HepG2 (cell line): ENCODE measurements around the gene GOLGB1. TPM values are rescaled to one million over a fixed set of nuclear protein-coding genes. Genes with fewer than 3 reads are reported as not detected.

Source experiments
- ATAC-seq: fragments of 200-7000 bp; cut with Tn5 transposase; 3 replicates; pipeline ENCODE4 v1.9.1; 2020; ENCODE audit warnings: mild to moderate bottlenecking, moderate library complexity
- BruUV-seq: library from RNA; stranded (reverse); fragments of 400-500 nt; replicated peaks from 2 replicates; lab custom pipeline; 2021; lab: Mats Ljungman, UMichigan
- CTCF ChIA-PET: fragments of 300-600 bp; formaldehyde crosslinking; extraction: SDS; loops from one replicate; lab custom pipeline; 2021; ENCODE audit warnings: low total read pairs, inconsistent platforms, low intra/inter-chr PET ratio; lab: Yijun Ruan, JAX
- POLR2A ChIA-PET: fragments of 350-600 bp; sonication (Branson Sonifier 250); formaldehyde crosslinking; loops from one replicate; lab custom pipeline; 2020; ENCODE audit warnings: antibody characterized with exemption, inconsistent platforms; lab: Yijun Ruan, JAX
- DNase-seq: peaks from one replicate; pipeline ENCODE4 v3.0.0-alpha.2; 2015; ENCODE audit warnings: low spot score
- FAIRE-seq: peaks from 3 replicates; lab custom pipeline; 2011; peaks lifted over from hg19 to GRCh38; lab: Jason Lieb, UNC
- H2AFZ ChIP-seq: one replicate; pipeline ENCODE4 v1.6.1; 2011; ENCODE audit warnings: low read length, inconsistent platforms
- H3K27ac ChIP-seq: fragments of 300-600 bp; 3 replicates; pipeline ENCODE4 v1.8.0; 2011; ENCODE audit warnings: mixed run types, mild to moderate bottlenecking, mixed read lengths, low read length, inconsistent platforms; ENCODE audit not compliant: insufficient read depth; ENCODE audit errors: extremely low read length
- H3K27me3 ChIP-seq, 2 experiments: fragments of 200-600 bp in 1 of 2; 2 replicates in 1 of 2; 3 replicates in 1 of 2; pipeline versions ENCODE4 v1.6.0 to v1.8.0; 2011; ENCODE audit warnings: low read length in 2 of 2, mild to moderate bottlenecking in 2 of 2, moderate library complexity in 2 of 2, inconsistent platforms in 1 of 2; ENCODE audit not compliant: insufficient read depth in 2 of 2, control insufficient read depth in 1 of 2
- H3K36me3 ChIP-seq, 2 experiments: fragments of 200-600 bp in 1 of 2; replicated peaks in 1 of 2; 2 replicates in 1 of 2; 3 replicates in 1 of 2; pipeline versions ENCODE4 v1.5.1 to v1.8.0; 2011; ENCODE audit warnings: low read length in 2 of 2, inconsistent platforms in 1 of 2; ENCODE audit not compliant: insufficient read depth in 2 of 2, control insufficient read depth in 1 of 2
- H3K4me1 ChIP-seq: 2 replicates; pipeline ENCODE4 v1.5.1; 2012; ENCODE audit warnings: low read length, inconsistent platforms; ENCODE audit not compliant: insufficient read depth
- H3K4me2 ChIP-seq: 2 replicates; pipeline ENCODE4 v1.6.0; 2011; ENCODE audit warnings: low read depth, low read length, inconsistent platforms
- H3K4me3 ChIP-seq, 3 experiments: fragments of 200-600 bp in 1 of 3; sonication (generic), shearing (Covaris generic) in 1 of 3; replicated peaks in 1 of 3; 2 replicates each; pipeline ENCODE4 v1.5.1; 2011 to 2016; ENCODE audit warnings: low read length in 3 of 3, inconsistent platforms in 2 of 3, low read depth in 2 of 3, mild to moderate bottlenecking in 2 of 3, control low read depth in 1 of 3, mixed read lengths in 1 of 3; ENCODE audit not compliant: insufficient read depth in 1 of 3
- H3K79me2 ChIP-seq: one replicate; pipeline ENCODE4 v1.6.1; 2011; ENCODE audit warnings: low read length, inconsistent platforms; ENCODE audit not compliant: insufficient read depth
- H3K9ac ChIP-seq: 2 replicates; pipeline ENCODE4 v1.6.0; 2011; ENCODE audit warnings: mild to moderate bottlenecking, low read depth, low read length, inconsistent platforms; ENCODE audit not compliant: insufficient read depth
- H3K9me3 ChIP-seq: 2 replicates; pipeline ENCODE4 v1.5.1; 2012; ENCODE audit warnings: mild to moderate bottlenecking, low read length
- H4K20me1 ChIP-seq: 2 replicates; pipeline ENCODE4 v1.6.0; 2011; ENCODE audit warnings: inconsistent platforms, mild to moderate bottlenecking, low read length, moderate library complexity; ENCODE audit not compliant: insufficient read depth
- ARNT2 ChIP-seq: sonication (generic); formaldehyde crosslinking; IDR thresholded peaks from 2 replicates; pipeline ENCODE4 v1.8.0; 2022; ENCODE audit warnings: mild to moderate bottlenecking, low read depth, missing genetic modification reagents, moderate library complexity
- ELF3 ChIP-seq: IDR thresholded peaks from 2 replicates; pipeline ENCODE4 v1.6.1; 2016; ENCODE audit warnings: missing genetic modification reagents, missing compliant biosample characterization
- NFYB ChIP-seq: sonication (generic); formaldehyde crosslinking; IDR thresholded peaks from 2 replicates; pipeline ENCODE4 v1.4.0; 2020; ENCODE audit warnings: missing genetic modification reagents
- SPEN ChIP-seq: sonication (generic); formaldehyde crosslinking; IDR thresholded peaks from 2 replicates; pipeline ENCODE4 v1.5.1; 2020; ENCODE audit warnings: low read depth, mild to moderate bottlenecking, missing genetic modification reagents
- THYN1 ChIP-seq: sonication (generic); formaldehyde crosslinking; IDR thresholded peaks from 2 replicates; pipeline ENCODE4 v1.8.1; 2023; ENCODE audit warnings: low read depth, mild to moderate bottlenecking, moderate library complexity, missing genetic modification reagents, borderline replicate concordance
- ZNF224 ChIP-seq: sonication (generic); formaldehyde crosslinking; IDR thresholded peaks from 2 replicates; pipeline ENCODE4 v1.5.0; 2020; ENCODE audit warnings: mild to moderate bottlenecking, missing genetic modification reagents
- WGBS: methylation state at CpG from one replicate; pipeline ENCODE4 v1.1.6; 2017; ENCODE audit warnings: low lambda C conversion rate; 5-methylcytosine and 5-hydroxymethylcytosine counted together
- in situ Hi-C: cut with HindIII; loops from 2 replicates; pipeline ENCODE4 v1.10.0; 2017; ENCODE audit warnings: low pct_unique_long_range_greater_than_20kb; ENCODE audit not compliant: extremely low pct_ligation_motif_present
- intact Hi-C: fragments of 100-400 bp; cut with micrococcal nuclease; formaldehyde crosslinking; loops from one replicate; pipeline ENCODE4 v1.10.0; 2022; ENCODE audit not compliant: unreplicated experiment
- polyA plus RNA-seq, 8 experiments: library from polyadenylated mRNA; depleted of rRNA in 3 of 8; stranded (reverse) in 7 of 8; unstranded in 1 of 8; fragments of >200 nt; fragmentation: Illumina TruSeq in 4 of 8; extraction: Trizol in 4 of 8; gene quantifications; 2 replicates each; pipeline versions ENCODE4 v1.2.1 to v1.2.3, GENCODE V29; 2011 to 2016; ENCODE audit warnings: low read depth in 4 of 8, missing spikeins in 1 of 8, mixed read lengths in 1 of 8; ENCODE audit not compliant: insufficient read depth in 1 of 8
- total RNA-seq, 5 experiments: library from RNA; depleted of rRNA; stranded (reverse); fragments of >200 nt; fragmentation: Illumina TruSeq; extraction: Trizol; gene quantifications; 2 replicates each; pipeline ENCODE4 v1.2.3, GENCODE V29; 2016; ENCODE audit warnings: low read depth in 1 of 5
- TF ChIP-seq, protein P1 (sequence below): sonication (generic); formaldehyde crosslinking; IDR thresholded peaks from 2 replicates; pipeline ENCODE4 v1.5.0; 2020; ENCODE audit warnings: missing genetic modification reagents
- TF ChIP-seq, protein P2 (sequence below): fragments of 450-650 bp; IDR thresholded peaks from 2 replicates; pipeline ENCODE4 v1.6.1; 2017; ENCODE audit warnings: mild to moderate bottlenecking
- TF ChIP-seq, protein P3 (sequence below): sonication (generic); formaldehyde crosslinking; IDR thresholded peaks from 2 replicates; pipeline ENCODE4 v1.5.1; 2020; ENCODE audit warnings: mild to moderate bottlenecking, missing genetic modification reagents
- TF ChIP-seq, protein P4 (sequence below): sonication (generic); formaldehyde crosslinking; IDR thresholded peaks from 2 replicates; pipeline ENCODE4 v1.8.1; 2022; ENCODE audit warnings: mild to moderate bottlenecking, missing genetic modification reagents

The GOLGB1 gene
- total and polyA plus RNA-seq, 2 of the 13 experiments (the other 11 are each of a cell fraction or from before 2014, with no cell fraction given), result 13.1 to 39.5 TPM

DNA sequence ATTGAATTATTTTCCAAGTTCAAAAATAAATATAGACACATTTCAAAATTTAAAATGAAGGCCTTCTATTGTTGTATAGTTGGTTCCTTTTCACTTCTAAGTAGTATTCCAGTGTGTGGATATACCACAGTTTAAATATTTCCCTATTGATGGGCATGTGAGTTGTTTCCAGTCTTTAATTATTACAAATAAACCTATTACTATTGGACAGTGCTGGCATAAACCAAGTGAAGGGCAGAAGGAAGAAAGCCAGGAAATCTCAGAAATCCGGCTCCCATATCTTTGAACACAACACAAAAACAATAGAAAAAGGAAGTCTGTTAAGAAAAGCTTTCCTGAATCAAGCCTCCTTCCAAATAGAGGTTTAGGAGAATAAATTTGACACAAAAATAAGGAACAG is 26.1 kb downstream of the GOLGB1 start:
- H3K4me2 ChIP-seq, result no peak overlapping the region
- peaks cover 20 to 75% of the 10 kb centered on the region in 2 experiments for H3K36me3 ChIP-seq
- ChIA-PET POLR2A (no interaction called here), CTCF (no interaction called here)
- no peak for DNase-seq
- FAIRE-seq, result no peak
- no peak overlapping the region for H3K9ac ChIP-seq
- H3K4me1 ChIP-seq, result no peaks in the 10 kb centered on the region
- H3K27ac ChIP-seq, result no peak overlapping the region
- no peaks in the 10 kb centered on the region; the same call in 1 of the 2 replicates for H4K20me1 ChIP-seq
- no peak overlapping the region for H3K4me3 ChIP-seq
- no peaks in the 10 kb centered on the region for H3K27me3 ChIP-seq
- WGBS, result 97% methylated on average over 1 of the region's 1 CpG
- BruUV-seq, result no TSS peak
- H3K79me2 ChIP-seq, result no peaks in the 10 kb centered on the region
- no peaks in the 10 kb centered on the region for H3K9me3 ChIP-seq
- in situ Hi-C loops, result no loop called here
- intact Hi-C loops, result no loop called here
- no peak for TF ChIP-seq NFYB (CRISPR knock-in tag)
- no peak for TF ChIP-seq SPEN
- no peak for TF ChIP-seq THYN1 (CRISPR knock-in tag)
- TF ChIP-seq ELF3, result no peak
- TF ChIP-seq, protein P1, sequence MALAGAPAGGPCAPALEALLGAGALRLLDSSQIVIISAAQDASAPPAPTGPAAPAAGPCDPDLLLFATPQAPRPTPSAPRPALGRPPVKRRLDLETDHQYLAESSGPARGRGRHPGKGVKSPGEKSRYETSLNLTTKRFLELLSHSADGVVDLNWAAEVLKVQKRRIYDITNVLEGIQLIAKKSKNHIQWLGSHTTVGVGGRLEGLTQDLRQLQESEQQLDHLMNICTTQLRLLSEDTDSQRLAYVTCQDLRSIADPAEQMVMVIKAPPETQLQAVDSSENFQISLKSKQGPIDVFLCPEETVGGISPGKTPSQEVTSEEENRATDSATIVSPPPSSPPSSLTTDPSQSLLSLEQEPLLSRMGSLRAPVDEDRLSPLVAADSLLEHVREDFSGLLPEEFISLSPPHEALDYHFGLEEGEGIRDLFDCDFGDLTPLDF, result no peak
- no peak overlapping the region for H2AFZ ChIP-seq
- ATAC-seq, result no peak

DNA sequence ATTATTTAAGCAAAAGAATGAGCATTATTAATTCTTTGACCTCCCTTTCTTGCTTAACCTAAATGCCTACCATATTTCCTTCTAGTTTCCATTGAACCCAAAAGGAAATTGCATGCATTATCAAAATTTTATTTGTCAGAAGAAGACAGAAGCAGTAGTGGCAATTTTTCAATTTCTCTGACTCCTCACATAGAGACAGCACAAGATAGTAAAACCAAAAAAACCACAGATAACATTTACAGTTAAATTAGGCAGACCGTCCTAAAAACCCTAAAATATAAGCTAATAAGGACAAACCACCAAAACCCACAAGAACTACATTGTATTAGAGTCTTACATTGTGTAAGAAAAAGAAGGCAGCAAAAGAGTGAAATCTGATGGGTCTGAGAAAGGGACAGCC is 27.1 kb downstream of the GOLGB1 start:
- ChIA-PET CTCF (no interaction called here), POLR2A (no interaction called here)
- intact Hi-C loops, result no loop called here
- WGBS, result 93% methylated on average over 1 of the region's 1 CpG
- no peak overlapping the region for H3K27ac ChIP-seq
- no peaks in the 10 kb centered on the region; the same call in 1 of the 2 replicates for H4K20me1 ChIP-seq
- no peaks in the 10 kb centered on the region for H3K4me1 ChIP-seq
- in situ Hi-C loops, result no loop called here
- ATAC-seq (no peak), FAIRE-seq (no peak), DNase-seq (no peak)
- H2AFZ ChIP-seq, result no peak overlapping the region
- H3K27me3 ChIP-seq, result no peaks in the 10 kb centered on the region
- BruUV-seq, result no TSS peak
- no peak overlapping the region for H3K4me3 ChIP-seq
- H3K9me3 ChIP-seq, result no peaks in the 10 kb centered on the region
- peaks cover 22 to 74% of the 10 kb centered on the region in 2 experiments for H3K36me3 ChIP-seq
- no peaks in the 10 kb centered on the region for H3K79me2 ChIP-seq
- no peak overlapping the region for H3K9ac ChIP-seq
- H3K4me2 ChIP-seq, result no peak overlapping the region
- TF ChIP-seq, protein P2, sequence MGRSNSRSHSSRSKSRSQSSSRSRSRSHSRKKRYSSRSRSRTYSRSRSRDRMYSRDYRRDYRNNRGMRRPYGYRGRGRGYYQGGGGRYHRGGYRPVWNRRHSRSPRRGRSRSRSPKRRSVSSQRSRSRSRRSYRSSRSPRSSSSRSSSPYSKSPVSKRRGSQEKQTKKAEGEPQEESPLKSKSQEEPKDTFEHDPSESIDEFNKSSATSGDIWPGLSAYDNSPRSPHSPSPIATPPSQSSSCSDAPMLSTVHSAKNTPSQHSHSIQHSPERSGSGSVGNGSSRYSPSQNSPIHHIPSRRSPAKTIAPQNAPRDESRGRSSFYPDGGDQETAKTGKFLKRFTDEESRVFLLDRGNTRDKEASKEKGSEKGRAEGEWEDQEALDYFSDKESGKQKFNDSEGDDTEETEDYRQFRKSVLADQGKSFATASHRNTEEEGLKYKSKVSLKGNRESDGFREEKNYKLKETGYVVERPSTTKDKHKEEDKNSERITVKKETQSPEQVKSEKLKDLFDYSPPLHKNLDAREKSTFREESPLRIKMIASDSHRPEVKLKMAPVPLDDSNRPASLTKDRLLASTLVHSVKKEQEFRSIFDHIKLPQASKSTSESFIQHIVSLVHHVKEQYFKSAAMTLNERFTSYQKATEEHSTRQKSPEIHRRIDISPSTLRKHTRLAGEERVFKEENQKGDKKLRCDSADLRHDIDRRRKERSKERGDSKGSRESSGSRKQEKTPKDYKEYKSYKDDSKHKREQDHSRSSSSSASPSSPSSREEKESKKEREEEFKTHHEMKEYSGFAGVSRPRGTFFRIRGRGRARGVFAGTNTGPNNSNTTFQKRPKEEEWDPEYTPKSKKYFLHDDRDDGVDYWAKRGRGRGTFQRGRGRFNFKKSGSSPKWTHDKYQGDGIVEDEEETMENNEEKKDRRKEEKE, result no peak
- TF ChIP-seq, protein P3, sequence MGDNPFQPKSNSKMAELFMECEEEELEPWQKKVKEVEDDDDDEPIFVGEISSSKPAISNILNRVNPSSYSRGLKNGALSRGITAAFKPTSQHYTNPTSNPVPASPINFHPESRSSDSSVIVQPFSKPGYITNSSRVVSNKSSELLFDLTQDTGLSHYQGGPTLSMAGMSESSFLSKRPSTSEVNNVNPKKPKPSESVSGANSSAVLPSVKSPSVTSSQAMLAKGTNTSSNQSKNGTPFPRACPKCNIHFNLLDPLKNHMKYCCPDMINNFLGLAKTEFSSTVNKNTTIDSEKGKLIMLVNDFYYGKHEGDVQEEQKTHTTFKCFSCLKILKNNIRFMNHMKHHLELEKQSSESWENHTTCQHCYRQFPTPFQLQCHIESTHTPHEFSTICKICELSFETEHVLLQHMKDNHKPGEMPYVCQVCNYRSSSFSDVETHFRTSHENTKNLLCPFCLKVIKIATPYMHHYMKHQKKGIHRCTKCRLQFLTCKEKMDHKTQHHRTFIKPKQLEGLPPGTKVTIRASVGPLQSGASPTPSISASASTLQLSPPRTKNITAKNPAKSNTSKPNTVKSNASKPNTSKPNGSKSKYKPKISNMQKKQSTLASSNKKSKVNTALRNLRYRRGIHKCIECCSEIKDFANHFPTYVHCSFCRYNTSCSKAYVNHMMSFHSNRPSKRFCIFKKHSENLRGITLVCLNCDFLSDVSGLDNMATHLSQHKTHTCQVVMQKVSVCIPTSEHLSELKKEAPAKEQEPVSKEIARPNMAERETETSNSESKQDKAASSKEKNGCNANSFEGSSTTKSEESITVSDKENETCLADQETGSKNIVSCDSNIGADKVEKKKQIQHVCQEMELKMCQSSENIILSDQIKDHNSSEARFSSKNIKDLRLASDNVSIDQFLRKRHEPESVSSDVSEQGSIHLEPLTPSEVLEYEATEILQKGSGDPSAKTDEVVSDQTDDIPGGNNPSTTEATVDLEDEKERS (CRISPR knock-in tag), result no peak
- TF ChIP-seq, protein P4, sequence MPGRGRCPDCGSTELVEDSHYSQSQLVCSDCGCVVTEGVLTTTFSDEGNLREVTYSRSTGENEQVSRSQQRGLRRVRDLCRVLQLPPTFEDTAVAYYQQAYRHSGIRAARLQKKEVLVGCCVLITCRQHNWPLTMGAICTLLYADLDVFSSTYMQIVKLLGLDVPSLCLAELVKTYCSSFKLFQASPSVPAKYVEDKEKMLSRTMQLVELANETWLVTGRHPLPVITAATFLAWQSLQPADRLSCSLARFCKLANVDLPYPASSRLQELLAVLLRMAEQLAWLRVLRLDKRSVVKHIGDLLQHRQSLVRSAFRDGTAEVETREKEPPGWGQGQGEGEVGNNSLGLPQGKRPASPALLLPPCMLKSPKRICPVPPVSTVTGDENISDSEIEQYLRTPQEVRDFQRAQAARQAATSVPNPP, result no peak
- TF ChIP-seq ZNF224 (CRISPR knock-in tag), result no peak
- TF ChIP-seq ARNT2, result no peak
